ENCODE measurements around the gene B4GALT4. TPM values are rescaled to one million over a fixed set of nuclear protein-coding genes. Genes with fewer than 3 reads are reported as not detected.

The B4GALT4 gene
- total RNA-seq, 1 donor from 2014 or later, result 12.7 TPM

- no peaks in the 10 kb centered on the region for H3K4me1 ChIP-seq
- no peaks in the 10 kb centered on the region for H3K9me3 ChIP-seq (replicated peaks)
- DNase-seq, result no peak
- intact Hi-C loops (cut with micrococcal nuclease), result no loop called here
- H3K36me3 ChIP-seq, result peaks cover 85% of the 10 kb centered on the region
- H3K27me3 ChIP-seq (ENCODE audit: low read depth), result no peaks in the 10 kb centered on the region
- no peak overlapping the region for H3K27ac ChIP-seq (replicated peaks)
- H3K4me3 ChIP-seq, result no peak overlapping the region
- TF ChIP-seq CTCF (IDR thresholded peaks at IDR 0.05; ENCODE audit: borderline replicate concordance), result no peak
Observed at GRCh38 chr3:119228373-119229145, 12.1 kb downstream of the B4GALT4 start.

DNA sequence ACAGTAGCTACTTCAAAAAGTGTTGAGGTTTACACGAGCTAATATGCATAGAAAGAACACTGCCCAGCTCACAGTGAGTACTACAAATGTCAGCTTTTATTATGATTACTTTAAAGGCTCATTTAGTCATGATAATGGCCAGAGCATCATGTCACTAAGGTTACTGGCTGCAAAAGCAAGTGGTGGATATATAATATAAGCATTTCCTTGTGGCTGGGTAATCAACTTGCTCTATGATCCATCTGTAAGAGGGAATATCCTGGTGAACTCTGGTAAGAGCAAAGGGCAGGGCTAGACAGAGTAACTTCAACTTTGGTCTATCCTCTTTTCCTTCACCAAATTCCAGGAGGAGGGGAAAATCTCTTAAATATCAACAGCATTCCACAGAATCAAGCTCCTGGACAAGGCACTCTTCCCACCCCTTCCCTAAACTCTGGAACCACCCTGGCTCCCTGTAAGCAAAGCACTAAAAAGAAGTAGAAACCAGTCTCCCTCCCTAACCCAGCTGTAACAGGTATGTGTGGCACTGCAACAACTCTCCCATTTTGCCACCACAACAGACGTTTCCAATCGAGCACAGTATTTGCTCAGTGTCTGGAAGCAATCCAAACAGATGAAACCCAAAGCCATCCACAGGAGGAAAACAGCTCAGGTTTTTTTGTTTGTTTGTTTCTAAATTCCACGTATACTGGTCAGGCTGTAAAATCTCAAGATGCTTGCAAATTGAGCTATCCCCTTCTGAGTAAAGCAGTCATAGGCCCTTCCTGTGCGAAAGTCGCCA lies 13.4 kb downstream of the B4GALT4 start:
- Histone ChIP-seq H3K4me3 (no peak overlapping the region), H3K4me1 (no peaks in the 10 kb centered on the region), H3K9me3 (replicated peaks) (no peaks in the 10 kb centered on the region), H3K27ac (replicated peaks) (no peak overlapping the region), H3K27me3 (ENCODE audit: low read depth) (no peaks in the 10 kb centered on the region), H3K36me3 (peaks cover 84% of the 10 kb centered on the region)
- DNase-seq, result no peak
- no peak for TF ChIP-seq CTCF (IDR thresholded peaks at IDR 0.05; ENCODE audit: borderline replicate concordance)
- intact Hi-C loops (cut with micrococcal nuclease), result no loop called here

DNA sequence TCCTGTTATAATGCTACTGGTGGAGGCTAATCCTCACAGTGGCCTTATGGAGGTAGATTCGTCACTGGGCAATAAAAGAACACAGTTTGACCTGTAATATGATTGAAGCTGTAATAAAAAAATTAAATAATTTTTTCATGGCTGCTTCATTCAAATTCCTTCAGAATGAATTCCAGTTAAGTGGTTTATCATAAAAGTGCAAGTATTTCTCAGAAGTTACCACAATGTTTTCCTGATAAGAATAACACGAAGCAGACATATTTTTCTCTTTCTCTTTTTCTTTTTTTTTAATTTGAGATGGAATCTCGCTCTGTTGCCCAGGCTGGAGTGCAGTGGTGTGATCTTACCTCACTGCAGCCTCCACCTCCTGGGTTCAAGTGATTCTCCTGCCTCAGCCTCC lies 15.6 kb downstream of the B4GALT4 start:
- H3K4me1 ChIP-seq, result no peaks in the 10 kb centered on the region
- H3K27ac ChIP-seq (replicated peaks), result no peak overlapping the region
- no peak for TF ChIP-seq CTCF (IDR thresholded peaks at IDR 0.05; ENCODE audit: borderline replicate concordance)
- no peak for DNase-seq
- peaks cover 90% of the 10 kb centered on the region for H3K36me3 ChIP-seq
- H3K9me3 ChIP-seq (replicated peaks), result no peaks in the 10 kb centered on the region
- no peak overlapping the region for H3K4me3 ChIP-seq
- no peaks in the 10 kb centered on the region for H3K27me3 ChIP-seq (ENCODE audit: low read depth)
- intact Hi-C loops (cut with micrococcal nuclease), result no loop called here

DNA sequence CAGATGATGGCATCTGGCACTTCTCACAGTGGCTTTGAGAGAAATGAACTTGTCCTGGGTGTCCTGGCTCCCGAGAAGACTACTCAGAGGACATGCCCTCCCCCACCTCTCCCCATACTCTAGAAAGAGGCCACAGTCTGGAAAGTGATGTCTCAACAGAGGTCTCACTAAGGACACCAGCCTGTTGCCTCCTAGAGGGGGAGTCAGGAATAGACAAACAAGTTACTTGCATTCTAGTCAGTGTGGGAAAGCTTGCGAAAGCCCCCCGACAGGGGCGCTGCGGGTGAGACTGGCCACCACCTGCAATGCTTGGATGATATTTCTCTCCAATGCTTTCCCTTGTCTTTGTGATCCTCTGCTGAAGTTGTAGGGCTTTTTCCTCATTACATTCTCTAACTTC lies 17.2 kb downstream of the B4GALT4 start:
- peaks cover 88% of the 10 kb centered on the region for H3K36me3 ChIP-seq
- no peak for TF ChIP-seq CTCF (IDR thresholded peaks at IDR 0.05; ENCODE audit: borderline replicate concordance)

DNA sequence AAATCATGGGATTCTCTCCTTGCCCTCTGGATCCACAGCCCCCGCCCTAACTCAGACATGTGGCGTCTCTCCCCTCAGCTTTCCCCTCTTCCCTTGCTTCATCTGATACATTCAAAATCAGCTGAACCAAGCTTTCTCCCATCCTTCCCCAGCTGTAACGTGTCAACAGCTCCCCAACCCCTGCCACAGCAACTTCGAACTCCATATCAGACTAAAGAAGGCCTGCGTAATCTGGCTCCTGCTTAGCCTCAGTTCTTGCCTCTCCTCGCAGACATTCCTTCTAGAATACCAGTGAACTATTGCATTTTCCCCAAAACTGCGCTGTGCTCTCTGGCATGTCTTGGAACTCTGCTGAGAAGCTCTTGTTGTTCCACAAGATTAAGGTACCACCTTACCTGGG lies 18.3 kb downstream of the B4GALT4 start:
- no peak for DNase-seq
- Histone ChIP-seq H3K9me3 (replicated peaks) (no peaks in the 10 kb centered on the region), H3K27me3 (ENCODE audit: low read depth) (no peaks in the 10 kb centered on the region), H3K4me1 (no peaks in the 10 kb centered on the region), H3K4me3 (no peak overlapping the region), H3K36me3 (peaks cover 88% of the 10 kb centered on the region), H3K27ac (replicated peaks) (no peak overlapping the region)
- TF ChIP-seq CTCF (IDR thresholded peaks at IDR 0.05; ENCODE audit: borderline replicate concordance), result no peak
- intact Hi-C loops (cut with micrococcal nuclease), result no loop called here

More for the DNA sequence above, 17.2 kb downstream of the B4GALT4 start:
- no peak for DNase-seq
- Histone ChIP-seq H3K4me1 (no peaks in the 10 kb centered on the region), H3K27ac (replicated peaks) (no peak overlapping the region), H3K9me3 (replicated peaks) (no peaks in the 10 kb centered on the region), H3K4me3 (no peak overlapping the region), H3K27me3 (ENCODE audit: low read depth) (no peaks in the 10 kb centered on the region)
- intact Hi-C loops (cut with micrococcal nuclease), result no loop called here
